ENCODE results near the gene ZNF512B.

DNA sequence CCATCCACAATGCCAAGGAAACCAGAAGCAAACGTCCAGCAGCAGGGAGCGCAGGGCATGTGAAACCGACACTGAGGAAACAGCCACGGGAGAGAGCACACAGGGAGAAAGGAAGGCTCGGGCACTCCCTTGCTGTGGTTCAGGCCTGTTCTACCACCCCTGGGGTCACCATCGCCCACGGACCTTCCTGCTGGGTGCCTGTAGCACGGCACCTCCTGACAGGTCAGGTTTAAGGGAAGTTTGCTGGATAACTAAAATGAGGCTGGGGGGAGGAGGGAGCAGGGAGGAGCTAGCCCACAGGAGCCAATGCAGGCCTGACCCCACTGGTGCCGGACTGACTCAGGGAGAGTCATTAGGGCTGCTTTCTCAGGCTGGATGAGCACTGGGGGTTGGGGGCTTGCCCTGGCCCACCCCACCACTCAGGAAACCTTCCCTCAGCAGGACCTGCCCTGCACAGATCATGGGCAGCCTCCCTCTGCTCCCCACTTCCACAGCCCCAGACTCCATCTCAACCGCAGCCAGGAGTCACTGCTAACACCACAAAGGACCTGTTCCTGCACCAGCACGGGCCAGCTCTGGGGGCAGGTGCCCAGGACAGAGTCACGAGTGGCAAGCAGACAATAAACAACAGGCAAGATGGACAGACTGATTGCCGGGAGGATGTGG, 15.8 kb downstream of the ZNF512B start:
- TF ChIP-seq, protein P1, sequence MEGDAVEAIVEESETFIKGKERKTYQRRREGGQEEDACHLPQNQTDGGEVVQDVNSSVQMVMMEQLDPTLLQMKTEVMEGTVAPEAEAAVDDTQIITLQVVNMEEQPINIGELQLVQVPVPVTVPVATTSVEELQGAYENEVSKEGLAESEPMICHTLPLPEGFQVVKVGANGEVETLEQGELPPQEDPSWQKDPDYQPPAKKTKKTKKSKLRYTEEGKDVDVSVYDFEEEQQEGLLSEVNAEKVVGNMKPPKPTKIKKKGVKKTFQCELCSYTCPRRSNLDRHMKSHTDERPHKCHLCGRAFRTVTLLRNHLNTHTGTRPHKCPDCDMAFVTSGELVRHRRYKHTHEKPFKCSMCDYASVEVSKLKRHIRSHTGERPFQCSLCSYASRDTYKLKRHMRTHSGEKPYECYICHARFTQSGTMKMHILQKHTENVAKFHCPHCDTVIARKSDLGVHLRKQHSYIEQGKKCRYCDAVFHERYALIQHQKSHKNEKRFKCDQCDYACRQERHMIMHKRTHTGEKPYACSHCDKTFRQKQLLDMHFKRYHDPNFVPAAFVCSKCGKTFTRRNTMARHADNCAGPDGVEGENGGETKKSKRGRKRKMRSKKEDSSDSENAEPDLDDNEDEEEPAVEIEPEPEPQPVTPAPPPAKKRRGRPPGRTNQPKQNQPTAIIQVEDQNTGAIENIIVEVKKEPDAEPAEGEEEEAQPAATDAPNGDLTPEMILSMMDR (IDR thresholded peaks at IDR 0.05): no peak
- TF ChIP-seq POLR2A (IDR thresholded peaks at IDR 0.05): no peak

All from vagina (tissue), 2 donors.